Fibroblast of skin of abdomen (primary cell): Measurements from ENCODE around the gene SLC26A8.
"Not testable (repeated sequence)": the region's sequence is repeated elsewhere in the genome, so short reads cannot be mapped to it uniquely, and the experiment has no call there.

Source experiments
- DNase-seq: peaks from one replicate; pipeline ENCODE4 v3.0.0-alpha.2; 2013

The SLC26A8 gene

DNA sequence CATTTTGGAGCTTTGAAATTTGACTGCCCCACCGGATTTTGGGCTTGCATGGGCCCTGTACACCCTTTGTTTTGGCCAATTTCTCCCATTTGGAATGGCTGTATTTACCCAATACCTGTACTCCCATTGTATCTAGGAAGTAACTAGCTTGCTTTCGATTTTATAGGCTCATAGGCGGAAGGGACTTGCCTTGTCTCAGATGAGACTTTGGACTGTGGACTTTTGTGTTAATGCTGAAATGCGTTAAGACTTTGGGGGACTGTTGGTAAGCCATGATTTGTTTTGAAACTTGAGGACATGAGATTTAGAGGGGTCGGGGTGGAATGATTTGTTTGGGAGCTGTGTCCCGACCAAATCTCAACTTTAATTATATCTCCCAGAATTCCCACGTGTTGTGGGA lies 83.3 kb downstream of the SLC26A8 start:
- not testable (repeated sequence) for DNase-seq

DNA sequence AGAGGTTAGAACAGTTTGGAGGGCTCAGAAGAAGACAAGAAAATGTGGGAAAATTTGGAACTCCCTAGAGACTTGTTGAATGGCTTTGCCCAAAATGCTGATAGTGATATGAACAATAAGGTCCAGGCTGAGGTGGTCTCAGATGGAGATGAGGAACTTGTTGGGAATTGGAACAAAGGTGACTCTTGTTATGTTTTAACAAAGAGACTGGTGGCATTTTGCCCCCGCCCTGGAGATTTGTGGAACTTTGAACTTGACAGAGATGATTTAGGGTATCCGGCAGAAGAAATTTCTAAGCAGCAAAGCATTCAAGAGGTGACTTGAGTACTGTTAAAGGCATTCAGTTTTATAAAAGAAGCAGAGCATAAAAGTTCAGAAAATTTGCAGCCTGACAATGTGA lies 84.4 kb downstream of the SLC26A8 start:
- DNase-seq, result not testable (repeated sequence)

DNA sequence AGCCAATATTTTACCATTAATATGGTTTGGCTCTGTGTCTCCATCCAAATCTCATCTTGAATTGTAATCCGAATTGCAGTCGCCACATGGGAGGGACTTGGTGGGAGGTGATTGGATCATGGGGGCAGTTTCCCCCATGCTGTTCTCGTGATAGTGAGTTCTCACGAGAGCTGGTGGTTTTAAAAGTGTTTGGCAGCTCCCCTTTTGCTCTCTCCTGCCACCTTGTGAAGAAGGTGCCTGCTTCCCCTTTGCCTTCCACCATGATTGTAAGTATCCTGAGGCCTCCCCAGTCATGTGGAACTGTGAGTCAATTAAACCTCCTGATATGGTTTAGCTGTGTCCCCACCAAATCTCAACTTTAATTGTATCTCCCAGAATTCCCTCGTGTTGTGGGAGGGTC lies 85.2 kb downstream of the SLC26A8 start:
- not testable (repeated sequence) for DNase-seq

DNA sequence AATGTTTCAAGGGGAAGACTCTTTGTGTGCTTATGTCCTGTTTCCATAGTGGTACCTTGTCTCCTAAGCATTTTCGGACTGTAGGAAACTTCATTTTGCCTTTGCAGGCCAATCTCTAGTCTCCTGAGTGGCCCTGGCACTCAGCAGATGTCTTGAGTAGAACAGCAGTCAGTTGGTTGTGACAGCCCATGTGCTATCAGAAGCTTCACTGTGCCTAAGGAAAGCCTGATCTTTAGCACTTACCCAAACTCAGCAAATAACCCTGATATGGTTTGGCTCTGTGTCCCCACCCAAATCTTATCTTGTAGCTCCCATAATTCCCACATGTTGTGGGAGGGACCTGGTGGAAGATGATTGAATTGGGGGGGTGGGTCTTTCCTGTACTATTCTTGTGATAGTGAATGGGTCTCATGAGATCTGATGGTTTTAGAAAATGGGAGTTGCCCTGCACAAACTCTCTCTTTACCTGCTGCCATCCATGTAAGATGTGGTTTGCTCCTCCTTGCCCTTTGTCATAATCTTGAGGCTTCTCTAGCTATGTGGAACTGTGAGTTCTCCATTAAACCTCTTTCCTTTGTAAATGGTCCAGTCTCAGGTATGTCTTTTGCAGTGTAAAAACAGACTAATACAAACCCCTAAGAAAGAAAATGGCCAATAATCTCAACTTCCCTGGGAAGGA lies 87.6 kb downstream of the SLC26A8 start:
- DNase-seq, result no peak

DNA sequence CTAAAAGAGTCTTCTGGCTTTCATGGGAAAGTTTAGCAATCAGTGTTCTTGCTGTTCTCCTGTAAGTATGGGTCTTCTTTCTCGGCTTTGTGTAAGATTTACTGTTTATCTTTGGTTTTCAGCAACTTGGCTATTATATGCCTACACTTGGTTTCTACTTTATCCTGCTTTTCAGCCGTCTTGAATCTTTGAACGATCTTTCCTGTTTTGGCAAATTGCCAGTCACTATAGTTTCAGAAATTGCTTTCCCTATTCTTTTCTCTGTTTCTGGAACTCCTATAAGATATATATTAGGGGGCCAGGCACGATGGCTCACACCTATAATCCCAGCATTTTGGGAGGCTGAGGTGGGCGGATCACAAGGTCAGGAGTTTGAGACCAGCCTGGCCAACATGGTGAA lies 89.0 kb downstream of the SLC26A8 start:
- no peak for DNase-seq

DNA sequence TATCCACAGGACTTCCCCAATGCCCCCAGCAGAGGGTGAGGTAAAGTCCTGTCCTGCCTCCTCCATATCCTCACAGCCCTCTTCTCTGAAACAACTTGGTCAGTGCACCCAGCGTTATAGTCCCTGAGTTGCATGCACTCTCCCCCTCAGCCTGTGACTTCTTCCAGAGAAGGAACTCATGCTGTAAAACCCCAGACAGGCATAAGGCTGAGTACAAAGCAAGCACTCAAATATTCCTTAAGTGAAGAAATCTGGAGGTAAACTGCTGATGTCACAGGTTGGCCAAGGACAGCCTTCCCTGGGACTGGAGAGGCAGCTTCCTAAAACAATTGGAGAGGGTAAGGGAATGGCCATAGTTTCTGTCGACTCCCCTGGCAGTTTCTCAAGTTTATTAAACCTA lies 90.6 kb downstream of the SLC26A8 start:
- no peak for DNase-seq

DNA sequence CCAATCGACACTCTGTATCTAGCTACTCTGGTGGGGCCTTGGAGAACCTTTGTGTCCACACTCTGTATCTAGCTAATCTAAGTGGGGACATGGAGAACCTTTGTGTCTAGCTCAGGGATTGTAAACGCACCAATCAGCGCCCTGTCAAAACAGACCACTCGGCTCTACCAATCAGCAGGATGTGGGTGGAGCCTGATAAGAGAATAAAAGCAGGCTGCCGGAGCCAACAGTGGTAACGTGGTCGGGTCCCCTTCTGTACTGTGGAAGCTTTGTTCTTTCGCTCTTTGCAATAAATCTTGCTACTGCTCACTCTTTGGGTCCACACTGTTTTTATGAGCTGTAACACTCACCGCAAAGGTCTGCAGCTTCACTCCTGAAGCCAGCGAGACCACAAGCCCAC lies 92.6 kb downstream of the SLC26A8 start:
- not testable (repeated sequence) for DNase-seq

DNA sequence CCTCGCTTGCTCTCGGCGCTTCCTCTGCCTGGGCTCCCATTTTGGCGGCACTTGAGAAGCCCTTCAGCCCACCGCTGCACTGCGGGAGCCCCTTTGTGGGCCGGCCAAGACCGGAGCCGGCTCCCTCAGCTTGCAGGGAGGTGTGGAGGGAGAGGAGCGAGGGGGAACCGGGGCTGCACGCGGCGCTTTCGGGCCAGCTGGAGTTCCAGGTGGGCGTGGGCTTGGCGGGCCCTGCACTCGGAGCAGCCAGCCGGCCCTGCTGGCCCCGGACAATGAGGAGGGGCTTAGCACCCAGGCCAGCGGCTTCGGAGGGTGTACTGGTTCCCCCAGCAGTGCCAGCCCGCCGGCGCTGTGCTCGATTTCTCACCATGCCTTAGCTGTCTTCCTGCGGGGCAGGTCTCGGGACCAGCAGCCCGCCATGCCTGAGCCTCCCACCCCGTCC lies 93.3 kb downstream of the SLC26A8 start:
- no peak for DNase-seq

DNA sequence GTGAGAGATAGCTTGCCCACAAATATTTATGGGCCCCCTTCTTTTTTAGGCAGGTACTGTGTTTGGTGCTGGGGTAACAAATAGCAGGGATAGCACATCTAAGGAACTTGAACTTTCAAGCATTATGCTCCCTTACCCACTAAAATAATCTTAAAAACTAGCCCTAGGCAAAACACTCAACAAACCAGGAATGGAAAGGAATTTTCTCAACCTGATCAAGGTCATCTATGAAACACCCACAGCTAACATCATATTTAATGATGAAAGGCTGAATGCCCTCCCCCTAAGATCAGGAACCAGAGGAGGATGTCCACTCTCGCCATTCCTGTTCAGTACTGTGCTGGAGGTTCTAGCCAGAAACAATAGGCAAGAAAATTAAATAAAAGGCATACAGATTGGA lies 94.8 kb downstream of the SLC26A8 start:
- no peak for DNase-seq

DNA sequence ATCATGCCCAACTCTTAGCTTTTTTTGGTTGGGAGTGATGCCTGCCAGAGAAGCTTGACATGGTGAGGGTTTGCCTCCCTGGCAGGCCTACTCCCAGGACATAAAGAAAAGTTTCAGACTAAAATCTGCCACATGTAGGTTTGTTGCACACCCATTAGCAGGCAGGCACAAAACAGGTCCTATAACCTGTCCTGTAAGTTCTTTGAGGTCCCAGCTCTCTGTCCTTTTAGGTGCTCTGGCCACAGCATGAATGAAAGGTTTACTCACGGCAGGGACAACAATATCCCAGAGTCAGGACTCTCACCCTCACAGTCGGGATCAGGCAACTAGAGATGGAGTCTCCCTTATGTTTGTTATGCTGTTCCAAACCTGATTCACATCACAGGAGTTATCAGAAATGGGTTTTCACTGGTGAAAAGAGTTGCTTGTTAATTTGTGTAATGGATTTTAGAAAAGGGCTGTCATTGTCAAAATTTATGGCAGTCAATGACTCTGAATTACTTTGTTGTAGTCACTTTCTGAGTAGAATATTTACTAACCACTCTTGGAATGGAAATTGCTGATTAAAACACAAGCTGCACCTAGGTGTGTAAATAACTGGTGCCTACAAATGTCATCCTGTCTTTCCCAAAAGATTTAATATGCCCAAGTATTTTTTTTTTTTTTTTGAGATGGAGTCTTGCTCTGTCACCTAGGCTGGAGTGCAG lies 97.8 kb downstream of the SLC26A8 start:
- no peak for DNase-seq

DNA sequence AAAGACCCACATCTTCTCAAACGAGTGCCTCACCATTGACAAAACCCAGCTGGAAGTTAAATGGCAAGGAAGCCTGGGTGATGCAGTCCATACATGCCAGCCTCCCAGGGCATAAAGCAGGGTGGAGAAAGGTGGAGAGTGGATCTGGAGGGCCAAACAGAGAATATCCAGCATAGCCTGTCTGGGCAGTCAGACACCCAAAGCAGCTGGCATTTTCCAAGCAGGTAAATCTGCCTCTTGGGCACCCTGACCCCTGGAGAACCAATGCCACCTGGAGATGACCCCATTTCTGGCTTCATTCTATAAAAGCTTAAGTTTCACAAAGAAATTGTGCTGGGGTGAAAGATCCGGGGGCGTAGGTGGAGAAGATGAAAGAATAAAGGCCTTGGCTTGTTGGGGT lies 98.5 kb downstream of the SLC26A8 start:
- no peak for DNase-seq

DNA sequence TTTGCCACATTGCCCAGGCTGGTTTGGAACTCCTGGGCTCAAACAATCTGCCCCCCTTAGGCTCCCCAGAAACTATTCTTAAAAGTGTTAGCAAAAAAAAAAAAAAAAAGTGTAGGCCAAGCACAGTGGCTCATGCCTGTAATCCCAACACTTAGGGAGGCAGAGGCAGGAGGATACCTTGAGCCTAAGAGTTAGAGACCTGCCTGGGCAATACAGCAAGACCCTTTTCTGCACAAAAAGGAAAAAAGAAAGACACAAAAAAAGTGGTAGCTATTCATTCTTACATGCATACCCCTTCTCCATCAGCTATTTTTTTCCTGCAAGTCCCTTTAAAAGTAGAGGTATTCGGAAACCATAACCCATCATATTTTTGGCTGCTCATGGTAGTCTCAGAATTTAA lies 100.3 kb downstream of the SLC26A8 start:
- no peak for DNase-seq

DNA sequence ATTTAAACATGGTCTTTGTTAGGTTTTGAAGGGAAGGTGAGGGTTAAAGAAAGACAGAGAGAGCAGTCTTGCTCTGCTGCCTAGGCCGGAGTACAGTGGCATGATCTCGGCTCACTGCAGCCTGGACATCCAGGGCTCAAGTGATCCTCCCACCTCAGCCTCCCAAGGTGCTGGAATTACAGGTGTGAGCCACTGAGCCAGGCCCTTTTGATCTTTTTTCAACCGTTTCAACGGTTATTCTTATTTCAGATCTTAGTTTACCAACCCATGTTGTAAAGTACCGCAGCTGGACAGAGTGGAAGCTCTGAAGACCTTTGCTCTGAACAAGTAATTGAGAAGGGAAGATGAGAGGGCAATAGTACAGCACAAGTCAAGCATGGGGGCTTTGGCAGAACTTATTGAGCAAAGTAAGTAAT lies 102.3 kb downstream of the SLC26A8 start:
- no peak for DNase-seq

DNA sequence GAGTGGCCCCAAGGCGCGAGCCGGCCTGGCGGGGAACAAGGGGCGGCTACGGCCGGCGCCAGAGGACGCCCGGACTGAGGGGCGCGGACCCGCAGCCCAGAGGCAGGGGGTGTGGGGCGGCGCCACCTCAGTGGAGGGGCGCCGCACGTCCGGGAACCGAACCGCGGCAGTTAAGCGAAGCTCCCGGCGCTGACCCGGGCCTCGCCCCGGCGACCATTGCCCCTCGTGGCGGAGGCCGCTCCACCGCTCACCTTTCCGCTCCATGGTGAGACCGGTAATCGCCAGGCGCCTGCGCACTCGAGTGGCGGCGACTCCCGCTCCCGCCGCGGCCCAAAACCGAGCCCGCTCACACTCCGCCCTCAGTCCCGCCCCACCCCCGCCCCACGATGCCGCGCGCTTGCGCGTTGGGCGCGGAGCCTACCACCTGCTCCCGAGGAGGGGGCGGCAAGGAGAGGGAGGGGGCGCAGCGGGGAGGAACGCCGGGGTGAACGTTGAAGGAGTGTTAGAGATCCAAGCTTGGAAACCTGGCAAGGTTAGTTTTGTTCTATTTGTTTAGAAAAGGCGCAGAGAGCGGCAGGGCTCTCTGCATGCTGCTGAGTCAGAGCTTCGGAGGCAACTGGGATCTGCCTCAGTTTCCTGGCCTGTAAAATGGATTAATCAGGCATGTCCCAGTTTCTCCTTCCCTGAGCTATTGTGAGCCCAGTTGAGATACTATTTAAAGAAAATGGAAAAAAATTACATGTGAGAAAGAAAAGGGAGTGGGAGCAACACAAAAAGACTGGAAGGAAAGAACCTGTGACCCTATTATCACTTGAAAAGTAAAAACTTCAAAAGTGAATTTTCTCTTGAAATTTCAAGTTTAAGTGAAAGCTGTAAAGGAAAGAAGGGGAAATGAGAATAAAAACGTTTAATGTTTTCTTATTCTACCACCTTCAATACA lies 103.4 kb downstream of the SLC26A8 start, which contains the start of gene SRPK1:
SRPK1 (minus strand) TSS at position 306 of the 940 bp plus-strand sequence; CDS start at position 264, 42 bp downstream.
- peak; percentile 78 for DNase-seq

DNA sequence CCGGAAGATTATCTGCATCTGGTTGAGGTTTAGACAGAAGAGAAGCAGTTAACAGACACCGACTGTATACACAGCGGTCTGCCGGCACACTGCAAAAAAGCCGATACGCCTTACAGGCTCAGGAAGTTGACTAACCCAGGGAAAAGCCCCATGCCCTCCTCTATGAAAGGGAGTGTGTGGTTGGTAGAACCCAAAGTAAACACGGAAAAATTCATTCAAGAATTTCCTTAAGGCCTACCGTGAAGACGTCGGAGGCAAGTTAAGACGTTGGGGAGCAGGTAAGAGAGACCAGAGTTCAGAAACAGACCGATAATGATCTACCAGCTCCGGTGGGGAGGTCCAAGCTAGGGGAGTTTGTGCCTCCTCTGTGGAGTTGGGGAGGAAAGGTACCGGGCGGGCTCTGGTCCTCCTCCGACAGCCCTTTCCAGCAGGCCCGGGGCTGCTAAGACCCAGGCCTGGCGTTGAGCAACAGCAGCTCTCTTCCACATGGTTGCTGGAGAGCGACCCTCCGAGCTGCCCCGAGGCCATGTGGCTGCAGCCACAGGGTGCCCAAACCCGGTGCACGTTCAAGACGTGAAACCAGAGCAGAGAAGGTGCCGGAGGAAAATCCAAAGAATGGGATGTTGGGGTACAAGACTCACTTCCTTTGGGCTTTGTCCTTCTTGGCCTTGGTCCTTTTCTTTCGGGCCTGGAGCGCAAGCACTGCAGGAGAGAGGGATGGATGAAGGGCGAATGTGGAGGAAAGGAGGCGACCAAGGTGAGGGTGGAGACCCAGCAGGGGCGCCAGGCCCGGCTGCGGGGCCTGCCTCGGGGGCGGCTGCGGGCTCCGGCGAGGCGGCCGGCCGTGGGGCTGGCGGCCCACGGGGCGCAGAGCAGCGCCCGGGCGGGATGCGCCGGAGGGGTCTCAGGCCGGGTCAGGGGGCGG lies 104.4 kb downstream of the SLC26A8 start:
- DNase-seq, result peak; percentile 25

DNA sequence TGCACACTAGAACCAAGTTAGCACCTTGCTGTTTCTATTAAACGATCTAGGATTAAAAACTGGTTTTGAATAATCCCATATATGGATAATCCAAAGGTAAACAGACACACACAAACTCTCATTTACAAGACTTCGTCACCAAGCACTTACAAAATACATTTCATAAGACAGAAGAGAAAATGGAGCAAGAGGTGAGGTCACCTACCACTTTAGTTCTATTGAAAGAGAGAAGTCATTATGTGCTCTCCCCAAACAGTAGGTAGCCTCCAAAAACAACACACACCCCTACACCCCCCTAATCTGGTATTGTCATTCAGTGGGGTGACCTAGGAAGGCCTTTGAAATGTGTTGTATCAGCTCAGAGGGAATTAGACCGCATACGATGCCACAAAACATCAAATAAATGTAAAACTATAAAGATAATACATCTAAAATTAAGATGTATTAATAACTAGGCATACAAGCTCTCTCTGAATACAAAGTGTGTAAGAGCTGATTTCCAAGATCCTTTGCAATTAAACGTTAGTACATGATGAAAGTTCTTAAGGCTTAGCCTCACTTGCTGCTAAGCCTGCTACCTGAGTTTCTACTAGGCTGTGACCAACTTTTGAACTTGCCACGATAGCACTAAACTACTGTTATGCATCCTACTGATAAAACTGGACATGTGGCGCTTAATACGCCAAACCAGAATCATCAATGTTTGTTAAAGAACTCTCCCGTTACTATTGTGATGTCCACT lies 105.2 kb downstream of the SLC26A8 start:
- DNase-seq, result no peak

DNA sequence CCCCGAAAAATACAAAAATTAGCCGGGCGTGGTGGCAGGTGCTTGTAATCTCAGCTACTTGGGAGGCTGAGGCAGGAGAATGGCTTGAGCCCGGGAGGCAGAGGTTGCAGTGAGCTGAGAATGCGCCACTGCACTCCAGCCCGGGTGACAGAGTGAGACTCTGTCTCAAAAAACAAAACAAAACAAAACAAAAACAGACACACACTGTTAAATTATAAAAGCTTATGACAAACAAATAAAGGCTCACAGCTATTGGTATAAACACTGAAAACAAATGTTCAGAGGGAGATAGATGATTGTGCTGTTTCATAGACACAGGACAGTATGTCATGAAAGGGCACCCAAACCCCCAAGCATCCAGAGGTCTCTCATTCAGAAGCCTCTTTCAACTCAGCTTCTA lies 107.5 kb downstream of the SLC26A8 start:
- DNase-seq, result not testable (repeated sequence)

DNA sequence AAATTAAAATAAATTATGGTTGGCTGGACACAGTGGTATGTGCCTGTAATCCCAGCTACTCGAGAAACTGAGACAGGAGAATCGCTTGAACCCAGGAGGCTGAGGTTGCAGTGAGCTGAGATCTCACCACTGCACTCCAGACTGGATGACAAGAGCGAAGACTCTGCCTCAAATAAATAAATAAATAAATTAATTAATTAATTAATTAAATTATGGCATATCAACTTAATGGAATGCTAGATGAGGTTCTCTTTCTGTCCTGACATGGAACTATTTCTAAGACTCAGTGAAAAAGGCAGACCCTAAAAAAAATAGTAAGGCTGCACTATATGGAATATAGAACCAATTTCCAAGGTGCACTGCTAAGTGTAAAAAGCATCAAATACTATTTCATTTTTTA lies 108.4 kb downstream of the SLC26A8 start:
- DNase-seq, result no peak

DNA sequence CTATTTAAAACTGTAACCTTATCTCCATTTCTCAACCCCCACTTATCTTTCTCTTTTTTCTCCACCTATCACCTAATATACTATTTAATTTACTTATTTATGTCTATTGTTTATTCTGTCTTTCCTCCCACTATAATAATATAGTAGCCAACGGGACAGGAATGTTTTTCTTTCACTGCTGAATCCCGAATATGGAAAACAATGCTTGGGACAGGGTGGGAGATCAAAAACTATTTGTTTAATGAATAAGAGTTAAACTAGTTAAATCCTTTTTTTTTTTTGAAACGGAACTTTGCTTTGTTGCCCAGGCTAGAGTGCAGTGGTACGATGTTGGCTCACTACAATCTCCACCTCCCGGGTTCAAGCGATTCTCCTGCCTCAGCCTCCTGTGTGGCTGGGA lies 109.9 kb downstream of the SLC26A8 start:
- DNase-seq, result no peak

DNA sequence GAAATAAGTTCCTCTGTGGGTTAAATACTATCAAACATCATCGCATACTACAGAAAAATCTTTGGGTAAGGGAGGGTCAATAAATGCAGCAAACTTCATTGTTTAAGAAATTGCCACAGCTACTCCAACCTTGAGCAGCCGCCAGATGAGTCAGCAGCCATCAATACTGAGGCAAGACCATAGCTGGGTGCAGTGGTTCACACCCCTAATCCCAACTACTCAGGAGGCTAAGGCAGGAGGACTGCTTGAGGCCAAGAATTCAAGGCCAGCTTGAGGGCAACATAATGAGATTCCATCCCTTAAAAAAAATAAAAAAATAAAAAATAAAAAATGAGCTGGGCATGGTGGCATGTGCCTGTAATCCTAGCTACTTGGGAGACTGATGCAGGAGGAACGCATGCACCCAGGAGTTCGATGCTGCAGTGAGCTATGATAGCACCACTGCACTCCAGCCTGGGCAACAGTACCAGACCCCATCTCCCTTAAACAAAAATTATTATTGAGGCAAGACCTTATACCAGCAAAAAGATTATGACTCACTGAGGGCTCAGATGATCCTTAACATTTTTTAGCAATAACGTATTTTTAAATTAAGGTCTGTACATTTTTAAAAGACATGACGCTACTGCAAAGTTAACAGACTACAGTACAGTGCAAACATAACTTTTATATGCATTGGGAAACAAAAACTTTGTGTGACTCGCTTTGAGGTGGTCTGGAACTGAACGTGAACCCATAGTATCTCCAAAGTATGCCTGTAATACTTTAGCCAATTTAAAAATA lies 112.4 kb downstream of the SLC26A8 start:
- DNase-seq, result peak; percentile 33
